ENCODE results near the gene LIN28A. TPM values are rescaled to one million over a fixed set of nuclear protein-coding genes. Genes with fewer than 3 reads are reported as not detected.
A peak's percentile ranks its signal among the peaks of the same experiment; 100 is the strongest.

LIN28A gene
- total RNA-seq, 1 donor from 2014 or later, result not detected

- H3K27me3 Mint-ChIP-seq (ENCODE audit: low read depth), result peaks cover 62% of the 10 kb centered on the region
- no peaks in the 10 kb centered on the region for H3K9me3 Mint-ChIP-seq (ENCODE audit: low read depth)
- no peak overlapping the region for H3K27ac Mint-ChIP-seq (ENCODE audit: unreplicated experiment)
- H3K36me3 Mint-ChIP-seq (ENCODE audit: low read depth), result no peaks in the 10 kb centered on the region
- no peak overlapping the region for H3K4me3 Mint-ChIP-seq (ENCODE audit: unreplicated experiment)
- no peak for TF ChIP-seq CTCF (IDR thresholded peaks at IDR 0.05)
- peaks cover 11% of the 10 kb centered on the region for H3K4me1 Mint-ChIP-seq (ENCODE audit: low read depth)
- DNase-seq (ENCODE audit: low spot score), result no peak
These were observed 1.7 kb downstream of the LIN28A start for GRCh38 chr1:26412180-26412840.

- Mint-ChIP-seq H3K27me3 (ENCODE audit: low read depth) (peaks cover 62% of the 10 kb centered on the region), H3K27ac (ENCODE audit: unreplicated experiment) (no peak overlapping the region), H3K9me3 (ENCODE audit: low read depth) (no peaks in the 10 kb centered on the region), H3K4me3 (ENCODE audit: unreplicated experiment) (no peak overlapping the region), H3K36me3 (ENCODE audit: low read depth) (no peaks in the 10 kb centered on the region), H3K4me1 (ENCODE audit: low read depth) (peaks cover 11% of the 10 kb centered on the region)
- no peak for DNase-seq (ENCODE audit: low spot score)
- no peak for TF ChIP-seq CTCF (IDR thresholded peaks at IDR 0.05)
These were observed 2.4 kb downstream of the LIN28A start for GRCh38 chr1:26413031-26413430.

- DNase-seq (ENCODE audit: low spot score), result no peak
- TF ChIP-seq CTCF (IDR thresholded peaks at IDR 0.05), result peak; percentile 92
- H3K9me3 Mint-ChIP-seq (ENCODE audit: low read depth), result no peaks in the 10 kb centered on the region
- no peaks in the 10 kb centered on the region for H3K36me3 Mint-ChIP-seq (ENCODE audit: low read depth)
- H3K4me1 Mint-ChIP-seq (ENCODE audit: low read depth), result peaks cover 3% of the 10 kb centered on the region
- no peak overlapping the region for H3K27ac Mint-ChIP-seq (ENCODE audit: unreplicated experiment)
- no peak overlapping the region for H3K4me3 Mint-ChIP-seq (ENCODE audit: unreplicated experiment)
- peaks cover 46% of the 10 kb centered on the region for H3K27me3 Mint-ChIP-seq (ENCODE audit: low read depth)
These were observed 6.6 kb downstream of the LIN28A start for GRCh38 chr1:26417111-26417759.

- TF ChIP-seq CTCF (IDR thresholded peaks at IDR 0.05), result no peak
- Mint-ChIP-seq H3K27ac (ENCODE audit: unreplicated experiment) (no peak overlapping the region), H3K9me3 (ENCODE audit: low read depth) (no peaks in the 10 kb centered on the region), H3K27me3 (ENCODE audit: low read depth) (peaks cover 35% of the 10 kb centered on the region), H3K36me3 (ENCODE audit: low read depth) (no peaks in the 10 kb centered on the region), H3K4me3 (ENCODE audit: unreplicated experiment) (no peak overlapping the region), H3K4me1 (ENCODE audit: low read depth) (peaks cover 3% of the 10 kb centered on the region)
- DNase-seq (ENCODE audit: low spot score), result no peak
These were observed 8.3 kb downstream of the LIN28A start for GRCh38 chr1:26418865-26419349.

GRCh38 chr1:26419494-26419893 lies 8.9 kb downstream of the LIN28A start:
- Mint-ChIP-seq H3K27ac (ENCODE audit: unreplicated experiment) (no peak overlapping the region), H3K4me1 (ENCODE audit: low read depth) (peaks cover 3% of the 10 kb centered on the region), H3K9me3 (ENCODE audit: low read depth) (no peaks in the 10 kb centered on the region), H3K27me3 (ENCODE audit: low read depth) (peaks cover 30% of the 10 kb centered on the region), H3K36me3 (ENCODE audit: low read depth) (no peaks in the 10 kb centered on the region), H3K4me3 (ENCODE audit: unreplicated experiment) (no peak overlapping the region)
- TF ChIP-seq CTCF (IDR thresholded peaks at IDR 0.05), result no peak
- no peak for DNase-seq (ENCODE audit: low spot score)
